Neural progenitor cell (in vitro differentiated cells): ENCODE measurements around the gene CFAP70.

Experiments
- EZH2 ChIP-seq: fragments of 200-600 bp; sonication (generic); IDR thresholded peaks from 2 replicates; pipeline ENCODE4 v1.6.1; 2017; ENCODE audit warnings: antibody characterized with exemption, mild to moderate bottlenecking, moderate library complexity
- EZH2phosphoT487 ChIP-seq: fragments of 200-600 bp; sonication (generic); IDR thresholded peaks from 2 replicates; pipeline ENCODE4 v1.6.1; 2017; ENCODE audit warnings: antibody characterized with exemption
- TF ChIP-seq, protein P1 (sequence below): fragments of 200-600 bp; sonication (generic); IDR thresholded peaks from 2 replicates; pipeline ENCODE4 v1.5.1; 2017; ENCODE audit warnings: antibody characterized with exemption, mild to moderate bottlenecking

DNA sequence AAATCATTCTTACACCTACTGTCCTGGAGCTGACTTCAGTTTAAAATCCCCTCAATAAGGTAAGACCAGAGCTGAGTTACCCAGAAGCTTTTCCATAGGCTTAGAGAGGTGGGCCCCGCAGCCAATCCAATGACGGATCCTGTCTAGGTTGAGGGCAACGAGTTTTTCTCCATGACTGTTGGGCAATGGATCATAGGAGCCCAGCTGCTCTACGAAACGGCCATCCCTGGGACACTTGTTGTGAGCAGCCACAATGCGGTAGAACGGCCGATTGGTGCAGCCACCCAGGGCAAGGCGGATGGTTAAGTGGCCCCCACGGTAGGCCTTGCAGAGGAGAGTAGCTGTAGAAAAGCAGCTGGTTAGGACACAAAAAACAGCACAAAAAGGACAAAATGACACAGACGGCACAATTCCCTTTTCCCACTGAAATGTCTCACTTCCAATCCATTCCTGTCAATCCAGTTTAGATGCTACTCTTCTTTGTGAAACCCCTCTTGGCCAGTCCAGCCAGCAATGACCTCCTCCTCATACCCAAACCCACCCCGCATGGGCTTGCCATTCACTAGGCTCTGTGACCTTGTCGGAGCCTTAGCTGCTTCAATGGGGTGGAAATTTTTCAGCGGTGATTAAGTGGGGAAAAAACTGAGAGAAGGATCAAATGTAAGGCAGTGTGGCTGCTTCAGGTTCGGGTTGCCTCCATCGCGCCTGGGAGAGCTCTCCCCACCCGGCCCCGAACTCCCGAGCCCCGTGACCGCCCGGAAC is 106.8 kb downstream of the CFAP70 start:
- TF ChIP-seq, protein P1, sequence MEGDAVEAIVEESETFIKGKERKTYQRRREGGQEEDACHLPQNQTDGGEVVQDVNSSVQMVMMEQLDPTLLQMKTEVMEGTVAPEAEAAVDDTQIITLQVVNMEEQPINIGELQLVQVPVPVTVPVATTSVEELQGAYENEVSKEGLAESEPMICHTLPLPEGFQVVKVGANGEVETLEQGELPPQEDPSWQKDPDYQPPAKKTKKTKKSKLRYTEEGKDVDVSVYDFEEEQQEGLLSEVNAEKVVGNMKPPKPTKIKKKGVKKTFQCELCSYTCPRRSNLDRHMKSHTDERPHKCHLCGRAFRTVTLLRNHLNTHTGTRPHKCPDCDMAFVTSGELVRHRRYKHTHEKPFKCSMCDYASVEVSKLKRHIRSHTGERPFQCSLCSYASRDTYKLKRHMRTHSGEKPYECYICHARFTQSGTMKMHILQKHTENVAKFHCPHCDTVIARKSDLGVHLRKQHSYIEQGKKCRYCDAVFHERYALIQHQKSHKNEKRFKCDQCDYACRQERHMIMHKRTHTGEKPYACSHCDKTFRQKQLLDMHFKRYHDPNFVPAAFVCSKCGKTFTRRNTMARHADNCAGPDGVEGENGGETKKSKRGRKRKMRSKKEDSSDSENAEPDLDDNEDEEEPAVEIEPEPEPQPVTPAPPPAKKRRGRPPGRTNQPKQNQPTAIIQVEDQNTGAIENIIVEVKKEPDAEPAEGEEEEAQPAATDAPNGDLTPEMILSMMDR, result no peak
- no peak for TF ChIP-seq EZH2
- TF ChIP-seq EZH2phosphoT487, result no peak
